IPS-18c (cell line): ENCODE data around the gene POLE2.

ENCODE experiments used
- H3K4me3 ChIP-seq: 2 replicates; pipeline ENCODE4 v1.7.0; 2013; ENCODE audit warnings: low read depth, mild to moderate bottlenecking, low read length, moderate library complexity; ENCODE audit not compliant: insufficient read depth
- H3K9me3 ChIP-seq: one replicate; pipeline ENCODE4 v1.6.1; 2013; ENCODE audit warnings: mild to moderate bottlenecking, low read length, moderate library complexity; ENCODE audit not compliant: control insufficient read depth, insufficient read depth

The POLE2 gene

DNA sequence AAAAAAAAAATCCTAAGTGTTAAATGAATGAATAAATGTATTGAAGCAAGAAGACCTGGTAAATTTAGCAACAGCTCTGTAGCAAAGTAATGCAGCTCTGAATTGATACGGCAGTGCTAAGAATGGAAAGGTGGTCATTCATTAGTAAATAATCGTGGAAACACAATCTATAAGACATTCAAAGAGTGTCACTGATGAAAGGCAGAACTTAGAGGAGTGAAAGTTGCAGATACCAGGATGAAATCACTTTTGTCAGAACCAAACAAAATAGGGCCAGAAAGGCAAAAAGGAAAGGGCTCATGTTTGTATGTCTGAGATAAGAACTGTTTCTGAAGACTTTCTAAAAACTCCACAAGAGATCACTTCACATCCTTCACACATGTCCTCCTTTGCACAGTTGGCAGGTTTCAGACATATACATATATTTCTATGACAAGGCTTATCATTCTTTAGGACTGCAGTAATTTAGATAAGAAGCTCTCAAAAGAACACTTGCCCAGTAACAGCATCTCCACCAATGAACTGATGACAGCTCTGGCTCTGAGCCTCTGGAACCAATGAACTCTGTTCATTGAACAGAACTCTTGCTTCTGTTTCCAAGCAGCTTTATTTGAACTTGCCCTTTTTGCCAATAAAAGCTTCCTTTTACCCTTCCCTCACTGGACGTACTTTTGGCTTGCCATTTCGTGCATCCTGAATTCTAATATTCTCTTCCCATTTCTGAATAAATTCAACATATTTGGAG is 93.5 kb downstream of the POLE2 start:
- Histone ChIP-seq H3K4me3 (no peak overlapping the region), H3K9me3 (no peaks in the 10 kb centered on the region)
